Femur (tissue), 1 donor: Measurements from ENCODE around the gene RPH3AL.
A peak's percentile ranks its signal among the peaks of the same experiment; 100 is the strongest.

Experiments
- DNase-seq: peaks from one replicate; pipeline ENCODE4 v3.0.0-alpha.2; 2017

Gene RPH3AL

GRCh38 chr17:351449-351738, 1.2 kb downstream of the RPH3AL start:
- DNase-seq: no peak

- DNase-seq: peak; percentile 81
Measured at GRCh38 chr17:350706-351448, 1.7 kb downstream of the RPH3AL start.

GRCh38 chr17:349666-350065, 2.9 kb downstream of the RPH3AL start:
- DNase-seq: no peak

GRCh38 chr17:348692-349425, 3.7 kb downstream of the RPH3AL start:
- no peak for DNase-seq

GRCh38 chr17:348012-348411, 4.6 kb downstream of the RPH3AL start:
- DNase-seq: no peak

- no peak for DNase-seq
Measured at GRCh38 chr17:347309-347899, 5.2 kb downstream of the RPH3AL start.

GRCh38 chr17:345992-346785, 6.4 kb downstream of the RPH3AL start:
- no peak for DNase-seq

GRCh38 chr17:345261-345660, 7.3 kb downstream of the RPH3AL start:
- no peak for DNase-seq

GRCh38 chr17:343875-344752, 8.5 kb downstream of the RPH3AL start:
- no peak for DNase-seq

- DNase-seq: no peak
Measured at GRCh38 chr17:343211-343610, 9.4 kb downstream of the RPH3AL start.

- no peak for DNase-seq
Measured at GRCh38 chr17:340074-340473, 12.5 kb downstream of the RPH3AL start.

- no peak for DNase-seq
Measured at GRCh38 chr17:339193-340061, 13.2 kb downstream of the RPH3AL start.

- peak; percentile 32 for DNase-seq
Measured at GRCh38 chr17:338442-339192, 14.0 kb downstream of the RPH3AL start.

- no peak for DNase-seq
Measured at GRCh38 chr17:337866-338265, 14.7 kb downstream of the RPH3AL start.

GRCh38 chr17:337453-337852, 15.2 kb downstream of the RPH3AL start:
- no peak for DNase-seq

GRCh38 chr17:337022-337420, 15.6 kb downstream of the RPH3AL start:
- no peak for DNase-seq

- DNase-seq: peak; percentile 45
Measured at GRCh38 chr17:336110-337021, 16.2 kb downstream of the RPH3AL start.

GRCh38 chr17:335691-336090, 16.9 kb downstream of the RPH3AL start:
- peak; percentile 18 for DNase-seq

- DNase-seq: peak; percentile 12
Measured at GRCh38 chr17:334974-335481, 17.6 kb downstream of the RPH3AL start.
